K562 (cell line): ENCODE measurements around the gene CEP72. TPM values are rescaled to one million over a fixed set of nuclear protein-coding genes. Genes with fewer than 3 reads are reported as not detected.
A peak's percentile ranks its signal among the peaks of the same experiment; 100 is the strongest.

Experiments used
- BMI1 ChIP-seq: fragments of 150-350 bp; IDR thresholded peaks from 2 replicates; pipeline ENCODE4 v1.6.1; 2014; ENCODE audit warnings: low read length
- CBFA2T3 ChIP-seq: fragments of 450-650 bp; IDR thresholded peaks from 2 replicates; pipeline ENCODE4 v1.6.1; 2017
- CEBPZ ChIP-seq: fragments of 150-350 bp; IDR thresholded peaks from 2 replicates; pipeline ENCODE4 v1.6.1; 2014; ENCODE audit warnings: low read depth, mild to moderate bottlenecking, low read length, borderline replicate concordance
- FIP1L1 ChIP-seq: fragments of 200-400 bp; formaldehyde crosslinking; IDR thresholded peaks from 2 replicates; pipeline ENCODE4 v1.6.1; 2018; ENCODE audit warnings: mild to moderate bottlenecking, low read depth, low read length; ENCODE audit not compliant: poor library complexity, severe bottlenecking
- FOXK2 ChIP-seq, 2 experiments: fragments of 450-650 bp; IDR thresholded peaks in 1 of 2; conservative IDR thresholded peaks in 1 of 2; 2 replicates each; pipeline ENCODE4 v1.6.1; 2016; ENCODE audit warnings: low read depth in 2 of 2, mild to moderate bottlenecking in 1 of 2
- HDAC8 ChIP-seq: fragments of 450-650 bp; IDR thresholded peaks from 2 replicates; pipeline ENCODE4 v1.6.1; 2016; ENCODE audit warnings: mild to moderate bottlenecking, missing genetic modification characterization, moderate library complexity, missing compliant biosample characterization
- HEY1 ChIP-seq: fragments of 250-450 bp; sonication (Bioruptor Pico); IDR thresholded peaks from 2 replicates; pipeline ENCODE4 v1.5.0; 2020; ENCODE audit warnings: mild to moderate bottlenecking, moderate library complexity, borderline replicate concordance
- MTF1 ChIP-seq: fragments of 250-450 bp; sonication (Bioruptor Pico); IDR thresholded peaks from 2 replicates; pipeline ENCODE4 v1.9.0; 2021; ENCODE audit warnings: moderate library complexity, mild to moderate bottlenecking, inconsistent platforms, borderline replicate concordance
- NR2C1 ChIP-seq, 2 experiments: fragments of 450-650 bp; IDR thresholded peaks; 2 replicates each; pipeline ENCODE4 v1.6.1; 2017; ENCODE audit warnings: mild to moderate bottlenecking in 2 of 2, antibody characterized with exemption in 1 of 2, inconsistent platforms in 1 of 2, missing compliant biosample characterization in 1 of 2, missing genetic modification characterization in 1 of 2
- RBM17 ChIP-seq: fragments of 200-400 bp; formaldehyde crosslinking; IDR thresholded peaks from 2 replicates; pipeline ENCODE4 v1.6.1; 2017; ENCODE audit warnings: low read depth, mild to moderate bottlenecking, low read length, borderline replicate concordance
- TAF7 ChIP-seq: fragments of 450-650 bp; IDR thresholded peaks from 2 replicates; pipeline ENCODE4 v1.6.1; 2016; ENCODE audit warnings: missing genetic modification characterization, missing compliant biosample characterization
- ZBTB11 ChIP-seq, 3 experiments: fragments of 200-800 bp in 1 of 3; fragments of 250-450 bp in 1 of 3; fragments of 450-650 bp in 1 of 3; sonication (Bioruptor Pico) in 1 of 3; sonication (Bioruptor generic) in 1 of 3; formaldehyde crosslinking in 1 of 3; IDR thresholded peaks; 2 replicates each; pipeline versions ENCODE4 v1.6.1 to v1.8.0; 2016 to 2022; ENCODE audit warnings: mild to moderate bottlenecking in 2 of 3, missing genetic modification characterization in 2 of 3, missing compliant biosample characterization in 1 of 3, moderate library complexity in 1 of 3
- ZFX ChIP-seq: sonication (generic); formaldehyde crosslinking; IDR thresholded peaks from 2 replicates; pipeline ENCODE4 v1.8.0; 2022; ENCODE audit warnings: mild to moderate bottlenecking, missing genetic modification reagents, moderate library complexity
- ZNF184 ChIP-seq: sonication (generic); formaldehyde crosslinking; IDR thresholded peaks from 2 replicates; pipeline ENCODE4 v1.5.0; 2020; ENCODE audit warnings: missing genetic modification reagents
- ZNF699 ChIP-seq: fragments of 250-450 bp; sonication (Bioruptor Pico); IDR thresholded peaks from 2 replicates; pipeline ENCODE4 v1.8.0; 2021; ENCODE audit warnings: mild to moderate bottlenecking, moderate library complexity; ENCODE audit not compliant: insufficient replicate concordance
- polyA plus RNA-seq, 8 experiments: library from polyadenylated mRNA; depleted of rRNA in 4 of 8; stranded (reverse) in 5 of 8; unstranded in 3 of 8; fragments of >200 nt; fragmentation: Nextera tagmentation in 2 of 8; fragmentation: Illumina TruSeq in 1 of 8; extraction: Ambion mirVana in 2 of 8; extraction: Trizol in 1 of 8; gene quantifications; 2 replicates each; pipeline versions ENCODE4 v1.2.1 to v1.2.3, GENCODE V29; 2011 to 2014; ENCODE audit warnings: inconsistent platforms in 1 of 8, missing spikeins in 1 of 8
- total RNA-seq, 7 experiments: library from RNA; depleted of rRNA in 6 of 7; stranded (reverse); fragments of >200 nt in 6 of 7; fragmentation: Illumina TruSeq in 2 of 7; extraction: Trizol in 2 of 7; gene quantifications; 2 replicates each; pipeline versions ENCODE4 v1.2.1 to v1.2.3, GENCODE V29; 2011 to 2021; ENCODE audit warnings: low replicate concordance in 1 of 7
- TF ChIP-seq, protein P1 (sequence below): fragments of 450-650 bp; formaldehyde crosslinking; IDR thresholded peaks from 2 replicates; pipeline ENCODE4 v1.4.0; 2022; ENCODE audit warnings: missing genetic modification characterization
- TF ChIP-seq, protein P2 (sequence below): IDR thresholded peaks from 2 replicates; pipeline ENCODE4 v1.6.1; 2014; ENCODE audit warnings: antibody characterized with exemption

The CEP72 gene
- total and polyA plus RNA-seq, 9 of the 15 experiments (the other 6 are each of a cell fraction or from before 2014, with no cell fraction given), result 0.89 to 38.1 (median 14.2) TPM

DNA sequence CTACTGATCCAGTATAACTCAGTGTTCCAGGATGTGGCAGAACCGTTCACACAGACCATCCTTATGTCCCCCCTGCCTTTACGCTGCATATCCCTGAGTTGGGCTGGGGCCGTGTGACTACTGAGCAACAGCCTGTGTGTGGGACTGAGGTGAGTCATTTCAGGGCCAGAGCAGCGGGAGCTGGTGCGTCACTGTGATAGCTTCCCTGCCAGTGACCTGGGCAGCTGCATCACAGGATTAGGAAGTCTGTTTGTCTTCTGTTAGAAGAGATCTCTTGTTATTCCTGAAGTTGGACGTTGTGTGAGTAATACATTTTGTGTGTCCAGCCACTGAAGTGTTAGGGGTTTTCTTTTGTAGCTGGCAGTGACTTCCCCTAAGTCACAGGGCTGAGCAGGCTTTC is 45.4 kb downstream of the CEP72 start (continued):
- peak in 1 of 2 experiments; percentile 46; a peak in 1 of 4 replicates for TF ChIP-seq FOXK2 (conservative IDR thresholded peaks at IDR 0.05 in 1 of 2, IDR thresholded peaks at IDR 0.05 in 1 of 2; ENCODE audit: low read depth in 2 of 2)
- TF ChIP-seq HDAC8, result no peak
- TF ChIP-seq NR2C1 (IDR thresholded peaks at IDR 0.05), result no peak
- 0 out of 2 replicates have a peak, but pooled peaks have one; percentile 9 for TF ChIP-seq NR2C1 (tag; IDR thresholded peaks at IDR 0.05)
- TF ChIP-seq CEBPZ, result no peak
- no peak for TF ChIP-seq ZNF184
- no peak for TF ChIP-seq ZFX
- no peak for TF ChIP-seq ZNF699 (CRISPR knock-in tag)
- TF ChIP-seq MTF1 (CRISPR knock-in tag), result no peak
- peak; percentile 98 for TF ChIP-seq CBFA2T3
- TF ChIP-seq BMI1, result no peak
- peak in 1 of 3 experiments; percentile 70; a peak in 1 of 6 replicates for TF ChIP-seq ZBTB11 (CRISPR knock-in tag; IDR thresholded peaks at IDR 0.05)
- TF ChIP-seq HEY1, result no peak
- TF ChIP-seq FIP1L1, result no peak
- TF ChIP-seq RBM17, result no peak
- TF ChIP-seq, protein P1, sequence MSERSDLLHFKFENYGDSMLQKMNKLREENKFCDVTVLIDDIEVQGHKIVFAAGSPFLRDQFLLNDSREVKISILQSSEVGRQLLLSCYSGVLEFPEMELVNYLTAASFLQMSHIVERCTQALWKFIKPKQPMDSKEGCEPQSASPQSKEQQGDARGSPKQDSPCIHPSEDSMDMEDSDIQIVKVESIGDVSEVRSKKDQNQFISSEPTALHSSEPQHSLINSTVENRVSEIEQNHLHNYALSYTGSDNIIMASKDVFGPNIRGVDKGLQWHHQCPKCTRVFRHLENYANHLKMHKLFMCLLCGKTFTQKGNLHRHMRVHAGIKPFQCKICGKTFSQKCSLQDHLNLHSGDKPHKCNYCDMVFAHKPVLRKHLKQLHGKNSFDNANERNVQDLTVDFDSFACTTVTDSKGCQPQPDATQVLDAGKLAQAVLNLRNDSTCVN, result no peak
- TF ChIP-seq, protein P2, sequence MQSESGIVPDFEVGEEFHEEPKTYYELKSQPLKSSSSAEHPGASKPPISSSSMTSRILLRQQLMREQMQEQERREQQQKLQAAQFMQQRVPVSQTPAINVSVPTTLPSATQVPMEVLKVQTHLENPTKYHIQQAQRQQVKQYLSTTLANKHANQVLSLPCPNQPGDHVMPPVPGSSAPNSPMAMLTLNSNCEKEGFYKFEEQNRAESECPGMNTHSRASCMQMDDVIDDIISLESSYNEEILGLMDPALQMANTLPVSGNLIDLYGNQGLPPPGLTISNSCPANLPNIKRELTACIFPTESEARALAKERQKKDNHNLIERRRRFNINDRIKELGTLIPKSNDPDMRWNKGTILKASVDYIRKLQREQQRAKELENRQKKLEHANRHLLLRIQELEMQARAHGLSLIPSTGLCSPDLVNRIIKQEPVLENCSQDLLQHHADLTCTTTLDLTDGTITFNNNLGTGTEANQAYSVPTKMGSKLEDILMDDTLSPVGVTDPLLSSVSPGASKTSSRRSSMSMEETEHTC, result peak; percentile 57; the same call in 1 of the 2 replicates
- TF ChIP-seq TAF7 (tag), result no peak
